ENCODE results near the gene SUN3.

The SUN3 gene

GRCh38 chr7:47973739-47974138 is 55.2 kb downstream of the SUN3 start:
- no peak for FAIRE-seq

DNA sequence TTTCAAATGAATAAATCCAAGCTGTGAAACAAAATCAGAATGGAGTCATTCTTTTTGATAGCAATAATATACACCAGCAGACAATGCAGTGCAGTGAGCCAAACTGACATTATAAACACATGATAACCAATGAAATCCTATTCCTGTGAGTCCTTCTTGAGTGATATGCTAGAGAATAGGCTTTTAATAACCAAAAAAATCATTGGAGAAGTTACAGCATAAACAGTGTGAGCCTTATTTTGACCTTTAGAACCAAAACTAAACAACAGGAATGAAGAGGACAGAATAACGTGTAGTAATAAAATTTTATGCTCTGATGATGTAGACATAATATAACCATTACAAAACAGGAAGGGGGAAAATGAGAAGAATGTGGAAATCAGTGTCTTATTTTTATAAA is 58.1 kb downstream of the SUN3 start:
- FAIRE-seq = peak; percentile 95

DNA sequence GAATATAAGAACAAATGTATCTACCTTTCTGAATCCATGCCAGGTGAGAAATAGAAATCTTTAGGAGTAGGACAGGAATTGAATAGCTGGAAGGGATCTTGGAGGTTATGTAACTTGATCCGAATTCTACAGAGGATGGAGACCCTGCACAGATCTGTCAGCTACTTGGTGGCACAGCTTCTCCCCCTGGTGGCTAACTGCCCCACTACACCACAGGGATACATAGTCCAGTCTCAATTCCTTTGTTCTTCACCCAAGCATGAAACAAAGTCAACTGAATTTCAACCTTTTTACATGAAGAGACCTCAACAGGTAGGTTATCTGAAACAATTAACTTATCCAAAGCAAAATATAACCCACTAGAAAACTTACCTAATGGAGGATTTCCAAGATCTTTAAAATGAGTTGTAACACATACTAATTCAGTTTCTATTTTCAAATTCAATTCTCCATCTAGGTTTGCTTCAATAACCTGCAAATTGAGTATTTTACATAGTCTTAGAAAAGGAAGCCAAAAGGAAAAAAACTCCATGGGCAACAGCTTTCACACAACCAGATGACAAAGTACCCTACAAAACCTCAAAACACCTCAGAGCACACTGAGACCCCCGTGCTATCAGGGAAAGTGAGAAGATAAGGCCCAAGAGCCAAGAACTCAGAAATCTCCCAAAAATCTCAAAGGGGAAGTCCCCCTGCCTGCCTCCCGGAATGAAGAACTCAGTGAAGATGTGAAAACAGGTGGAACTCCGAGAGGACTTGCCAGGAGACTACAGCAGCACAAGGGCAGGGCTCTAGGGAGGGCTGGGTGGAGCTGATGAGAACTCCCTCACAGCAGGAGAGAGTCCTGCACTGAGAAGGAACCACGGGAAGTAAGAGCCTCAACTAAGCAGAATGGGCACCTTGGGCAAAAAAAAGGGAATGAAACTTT is 59.8 kb downstream of the SUN3 start:
- FAIRE-seq = no peak

DNA sequence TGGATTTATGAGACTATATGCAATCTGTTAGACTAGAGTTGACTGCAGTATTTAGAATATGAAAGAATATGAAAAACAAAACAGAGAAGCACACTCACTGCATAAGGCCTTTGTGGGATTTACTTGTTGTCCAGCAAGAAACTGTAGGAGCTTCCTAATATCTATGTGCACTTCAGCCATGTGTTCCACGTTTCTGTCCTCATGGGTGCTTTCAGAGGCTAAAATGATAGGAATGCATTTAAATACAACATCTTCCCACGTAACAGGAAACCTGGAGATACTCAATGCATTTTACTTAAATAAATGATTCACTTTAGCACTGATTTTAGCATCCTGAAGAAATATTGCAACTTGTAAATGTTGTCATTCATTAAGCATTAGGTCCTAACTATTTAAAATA is 61.2 kb downstream of the SUN3 start:
- FAIRE-seq = no peak

DNA sequence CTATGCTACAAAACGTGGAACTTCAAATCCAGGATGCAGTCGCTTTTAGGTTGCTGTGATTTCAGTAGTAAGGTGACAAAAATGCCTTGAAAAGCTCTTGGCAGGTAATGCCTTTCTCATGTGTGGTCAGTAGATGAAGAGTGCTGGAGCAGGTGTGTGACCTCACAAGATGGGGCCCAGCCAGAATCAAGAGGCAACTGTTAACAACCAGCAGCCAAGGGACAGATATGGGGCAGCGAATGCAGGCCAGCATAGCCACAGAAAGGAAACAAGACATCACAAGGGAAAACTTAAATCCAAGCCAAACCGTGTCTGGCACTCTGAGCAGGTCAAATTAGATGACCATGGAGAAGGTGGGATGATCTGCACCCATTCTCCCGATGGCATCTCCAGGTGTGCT is 61.8 kb downstream of the SUN3 start:
- no peak for FAIRE-seq

DNA sequence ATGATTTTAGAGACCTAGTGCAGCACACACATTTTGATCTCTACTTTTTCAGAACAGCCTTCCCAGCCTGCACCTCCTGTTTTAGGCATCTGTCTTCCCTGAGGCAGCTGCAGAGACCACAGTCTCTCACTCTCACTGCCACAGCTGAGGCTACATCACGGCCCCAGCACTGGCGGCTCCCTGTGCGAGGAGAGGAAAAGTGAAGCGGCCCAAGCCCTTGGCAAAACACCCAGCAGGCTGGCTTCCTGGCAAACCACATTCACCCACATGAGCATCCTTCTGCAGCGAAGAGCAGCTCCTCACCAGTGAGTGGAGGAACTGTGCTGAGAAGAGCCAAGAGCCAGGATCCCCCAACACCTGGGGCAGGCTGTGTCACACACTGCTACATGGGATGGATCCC is 63.5 kb downstream of the SUN3 start:
- no peak for FAIRE-seq

DNA sequence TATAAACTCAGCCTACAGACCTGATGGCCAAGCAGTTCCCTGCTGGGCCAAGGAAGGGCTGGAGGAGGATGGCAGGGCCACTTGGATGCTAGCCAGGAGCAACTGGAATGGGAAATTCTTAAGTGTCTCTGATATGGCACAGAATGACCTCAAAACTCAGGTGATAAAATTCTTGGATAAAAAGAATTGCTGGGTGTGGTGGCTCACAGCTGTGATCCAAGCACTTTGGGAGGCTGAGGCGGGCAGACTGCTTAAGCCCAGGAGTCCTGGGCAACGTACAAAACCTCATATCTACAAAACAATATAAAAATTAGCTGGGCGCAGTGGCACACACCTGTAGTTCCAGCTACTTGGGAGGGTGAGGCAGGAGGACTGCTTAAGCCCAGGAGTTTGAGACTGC is 66.6 kb downstream of the SUN3 start:
- no peak for FAIRE-seq

DNA sequence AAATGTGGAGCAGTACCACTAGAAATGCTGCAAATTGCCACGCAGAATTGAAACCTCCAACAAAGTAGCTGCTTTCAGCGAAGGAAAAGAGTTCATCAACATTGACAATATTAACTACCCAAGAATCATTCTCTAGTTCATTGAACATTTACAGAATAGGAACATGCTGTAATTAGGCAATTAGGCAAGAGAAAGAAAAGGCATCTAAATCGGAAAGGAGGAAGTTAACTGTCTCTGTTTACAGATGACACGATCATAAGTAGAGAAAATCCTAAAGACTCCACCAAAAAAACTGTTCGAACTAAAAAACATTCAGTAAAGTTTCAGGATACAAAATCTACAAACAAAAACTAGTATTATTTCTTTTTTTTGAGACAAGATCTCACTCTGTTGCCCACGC is 71.8 kb downstream of the SUN3 start:
- no peak for FAIRE-seq

DNA sequence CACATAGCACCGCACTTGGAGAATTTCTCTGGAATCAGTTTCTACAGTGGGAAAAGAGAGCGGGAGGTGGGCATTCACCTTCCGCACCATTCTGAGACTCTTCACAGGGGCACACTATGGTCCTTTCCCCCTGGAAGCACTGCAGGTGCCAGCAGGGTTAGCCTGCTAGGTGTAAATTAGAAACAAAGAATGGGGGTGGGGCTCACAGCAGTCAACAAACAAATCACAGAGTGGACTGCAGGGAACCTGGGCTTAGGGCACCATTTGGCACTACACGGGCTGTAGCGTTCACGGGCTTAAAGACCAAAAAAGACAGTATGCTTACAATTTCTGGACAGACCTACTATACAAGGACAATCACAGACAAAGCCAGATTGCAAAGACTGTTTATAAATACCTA is 72.7 kb downstream of the SUN3 start:
- no peak for FAIRE-seq

GRCh38 chr7:47954231-47954911 is 74.5 kb downstream of the SUN3 start:
- FAIRE-seq = no peak

- FAIRE-seq = no peak
These were observed 75.1 kb downstream of the SUN3 start for GRCh38 chr7:47953822-47954221.

GRCh38 chr7:47952224-47952623 is 76.7 kb downstream of the SUN3 start:
- FAIRE-seq = no peak

GRCh38 chr7:47951374-47951773 is 77.5 kb downstream of the SUN3 start:
- FAIRE-seq = no peak

DNA sequence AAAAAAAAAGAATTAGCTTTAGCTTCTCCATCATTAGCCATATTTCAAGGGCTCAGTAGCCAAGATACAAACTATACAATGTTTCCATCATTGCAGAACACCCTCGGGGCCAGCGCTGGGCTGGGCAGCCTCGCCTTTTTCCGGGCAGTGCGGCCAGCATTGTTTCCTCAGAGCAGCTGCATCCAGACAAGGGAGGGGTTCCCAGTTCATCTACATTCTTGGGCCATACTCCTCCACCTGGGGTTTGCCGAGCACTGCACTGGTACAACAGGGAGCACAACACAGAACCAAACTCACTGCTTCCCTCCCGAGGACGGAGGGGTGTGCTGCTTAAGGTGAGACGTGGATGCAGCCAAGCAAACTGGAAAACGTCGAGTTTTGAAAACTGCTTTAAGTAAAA is 78.2 kb downstream of the SUN3 start:
- FAIRE-seq = no peak

GRCh38 chr7:47949703-47950102 is 79.2 kb downstream of the SUN3 start:
- no peak for FAIRE-seq

DNA sequence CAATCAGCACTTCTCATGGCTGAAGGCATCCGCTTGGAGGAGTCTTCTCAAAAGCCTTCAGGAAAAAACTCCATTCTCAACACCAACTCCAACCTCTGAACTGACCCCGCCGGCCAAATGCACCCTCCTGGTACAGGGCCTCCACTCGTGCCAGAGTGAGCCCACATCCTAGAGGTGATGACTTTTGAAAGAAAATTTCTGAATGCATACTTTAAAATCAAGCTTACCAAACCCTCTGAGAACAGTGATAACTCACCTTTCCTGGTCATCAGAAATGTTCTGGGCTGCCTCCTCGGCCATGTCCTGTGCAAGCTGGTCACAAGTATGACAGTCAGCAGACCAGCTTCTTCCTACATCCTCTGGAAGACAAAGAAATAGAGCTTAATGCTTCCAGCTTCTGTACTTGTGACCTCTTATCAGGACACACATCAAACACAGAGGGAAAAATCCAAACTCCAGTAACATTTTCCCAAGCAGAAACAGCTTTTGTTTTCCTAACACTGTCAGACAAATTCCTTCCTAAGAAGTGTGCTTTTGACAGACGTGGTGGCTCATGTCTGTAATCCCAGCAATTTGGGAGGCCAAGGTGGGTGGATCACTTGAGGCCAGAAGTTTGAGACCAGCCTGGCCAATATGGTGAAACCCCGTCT is 80.6 kb downstream of the SUN3 start, which contains the start of gene PKD1L1:
Gene PKD1L1 (minus strand): TSS at position 326 of the 650 bp plus-strand sequence. CDS start 26 bp downstream, at position 300.
- FAIRE-seq = no peak

GRCh38 chr7:47947355-47947749 is 81.6 kb downstream of the SUN3 start:
- no peak for FAIRE-seq

GRCh38 chr7:47946581-47947354 is 82.1 kb downstream of the SUN3 start:
- no peak for FAIRE-seq

- peak; percentile 63 for FAIRE-seq
These were observed 83.5 kb downstream of the SUN3 start for GRCh38 chr7:47945261-47946015.

DNA sequence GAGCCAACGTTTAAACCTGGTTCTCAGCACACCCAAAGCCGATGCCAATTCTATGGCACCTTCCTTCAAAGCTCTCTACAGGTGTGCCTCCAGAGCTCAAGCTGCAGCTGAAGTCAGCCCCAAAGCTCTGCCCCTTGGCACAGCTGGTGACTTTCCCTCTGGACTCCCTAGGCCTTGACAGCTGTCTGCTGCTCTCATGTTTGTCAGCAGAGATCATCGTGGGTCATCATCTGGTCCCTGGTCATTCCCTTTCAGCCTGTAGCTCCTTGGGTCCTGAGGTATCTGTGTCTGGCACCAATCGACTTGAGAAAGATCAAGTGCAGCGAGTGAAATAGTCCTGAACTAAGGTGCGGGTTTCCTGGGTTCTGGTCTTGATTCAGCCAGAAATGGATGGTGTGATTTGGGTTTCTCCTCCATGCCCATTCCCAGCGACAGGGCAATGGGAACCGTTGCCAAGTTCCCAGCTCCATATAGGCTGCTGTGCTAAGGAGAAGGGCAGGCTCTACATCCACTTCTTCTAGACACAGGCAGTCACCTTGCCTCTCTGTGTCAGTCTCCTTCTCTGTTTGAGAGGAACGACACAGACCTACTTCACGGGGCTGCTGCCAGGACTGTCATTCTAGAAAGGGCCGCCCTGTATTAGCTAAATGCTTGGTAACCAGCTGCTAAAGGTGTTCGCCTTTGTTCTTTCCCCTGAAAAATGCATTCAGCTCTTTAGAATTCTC is 84.2 kb downstream of the SUN3 start:
- no peak for FAIRE-seq

Measured in endometrium (tissue), 2 donors.